Ascending aorta (tissue), 2 donors: ENCODE results near the gene IQCF6. TPM values are rescaled to one million over a fixed set of nuclear protein-coding genes. Genes with fewer than 3 reads are reported as not detected.

ENCODE experiments used
- DNase-seq, 2 donors: peaks; one replicate each; pipeline ENCODE4 v3.0.0-alpha.2; 2019; ENCODE audit warnings: low spot score in 2 of 2
- H3K27ac ChIP-seq, 2 donors: fragments of 200-600 bp; sonication (generic); one replicate each; pipeline ENCODE4 v1.5.1; 2016 to 2017; ENCODE audit warnings: mild to moderate bottlenecking in 1 of 2
- H3K27me3 ChIP-seq: fragments of 200-600 bp; sonication (generic); one replicate; pipeline ENCODE4 v1.5.1; 2017
- H3K36me3 ChIP-seq, 2 donors: fragments of 200-600 bp; sonication (generic); one replicate each; pipeline ENCODE4 v1.5.1; 2016
- H3K4me1 ChIP-seq, 2 donors: fragments of 200-600 bp; sonication (generic); one replicate each; pipeline ENCODE4 v1.5.1; 2016 to 2017; ENCODE audit warnings: mild to moderate bottlenecking in 1 of 2
- H3K4me3 ChIP-seq, 2 donors: fragments of 200-600 bp; sonication (generic); one replicate each; pipeline ENCODE4 v1.5.1; 2016 to 2017; ENCODE audit warnings: mild to moderate bottlenecking in 1 of 2
- H3K9me3 ChIP-seq, 2 donors: fragments of 200-600 bp; sonication (generic); one replicate each; pipeline ENCODE4 v1.5.1; 2016
- CTCF ChIP-seq, 3 experiments: fragments of 200-600 bp in 2 of 3; fragments of 450-650 bp in 1 of 3; sonication (generic) in 2 of 3; IDR thresholded peaks; one replicate each; pipeline ENCODE4 v1.5.1; 2016 to 2019; ENCODE audit warnings: antibody characterized with exemption in 3 of 3, mild to moderate bottlenecking in 1 of 3, moderate library complexity in 1 of 3
- intact Hi-C: fragments of 100-400 bp; cut with DNase I; formaldehyde crosslinking; loops from one replicate; pipeline ENCODE4 v1.15.1; 2023
- total RNA-seq: library from RNA; depleted of rRNA; stranded (reverse); fragments of >200 nt; gene quantifications from one replicate; pipeline ENCODE4 v1.1.0, GENCODE V29; 2016

Gene IQCF6
- total RNA-seq, result not detected

GRCh38 chr3:51779137-51779536 lies at the start of gene IQCF6:
TSS of gene IQCF6 (minus strand) at chr3:51779237. CDS start at chr3:51779224, 13 bp downstream.
- DNase-seq, result no peak
- intact Hi-C loops, result no loop called here
- no peaks in the 10 kb centered on the region for H3K27me3 ChIP-seq

GRCh38 chr3:51828297-51828696 lies 49.3 kb upstream of the IQCF6 start:
- H3K36me3 ChIP-seq, result no peaks in the 10 kb centered on the region
- no peak for TF ChIP-seq CTCF (IDR thresholded peaks at IDR 0.05)
- H3K4me3 ChIP-seq, result no peak overlapping the region
- H3K4me1 ChIP-seq, result no peaks in the 10 kb centered on the region
- DNase-seq, result no peak
- no peaks in the 10 kb centered on the region for H3K27me3 ChIP-seq
- no peak overlapping the region for H3K27ac ChIP-seq
- H3K9me3 ChIP-seq, result no peaks in the 10 kb centered on the region
- intact Hi-C loops, result no loop called here

More at GRCh38 chr3:51779137-51779536, at the start of gene IQCF6:
- H3K27ac ChIP-seq, result no peak within 1 kb of the TSS
- no peak for TF ChIP-seq CTCF (IDR thresholded peaks at IDR 0.05)
- no peaks in the 10 kb centered on the region for H3K36me3 ChIP-seq
- no peaks in the 10 kb centered on the region for H3K9me3 ChIP-seq
- H3K4me1 ChIP-seq, result no peaks in the 10 kb centered on the region
- no peak within 1 kb of the TSS for H3K4me3 ChIP-seq

- no peak overlapping the region for H3K27ac ChIP-seq
- no peak for TF ChIP-seq CTCF (IDR thresholded peaks at IDR 0.05)
- H3K4me1 ChIP-seq, result no peaks in the 10 kb centered on the region
- no peak for DNase-seq
- intact Hi-C loops, result no loop called here
- H3K4me3 ChIP-seq, result no peak overlapping the region
- H3K9me3 ChIP-seq, result no peaks in the 10 kb centered on the region
- H3K36me3 ChIP-seq, result no peaks in the 10 kb centered on the region
- H3K27me3 ChIP-seq, result peaks cover 4% of the 10 kb centered on the region
These were observed 40.8 kb upstream of the IQCF6 start for GRCh38 chr3:51819709-51820406.

GRCh38 chr3:51819151-51819550 lies 40.1 kb upstream of the IQCF6 start:
- DNase-seq, result no peak
- no peak for TF ChIP-seq CTCF (IDR thresholded peaks at IDR 0.05)

GRCh38 chr3:51817375-51817774 lies 38.3 kb upstream of the IQCF6 start:
- DNase-seq, result no peak
- Histone ChIP-seq H3K36me3 (no peaks in the 10 kb centered on the region), H3K27me3 (peaks cover 4% of the 10 kb centered on the region), H3K4me1 (no peaks in the 10 kb centered on the region), H3K4me3 (no peak overlapping the region), H3K27ac (no peak overlapping the region), H3K9me3 (no peaks in the 10 kb centered on the region)
- no peak for TF ChIP-seq CTCF (IDR thresholded peaks at IDR 0.05)
- intact Hi-C loops, result no loop called here

More at GRCh38 chr3:51819151-51819550, 40.1 kb upstream of the IQCF6 start:
- Histone ChIP-seq H3K36me3 (no peaks in the 10 kb centered on the region), H3K4me1 (no peaks in the 10 kb centered on the region), H3K9me3 (no peaks in the 10 kb centered on the region), H3K27me3 (peaks cover 4% of the 10 kb centered on the region), H3K27ac (no peak overlapping the region), H3K4me3 (no peak overlapping the region)
- intact Hi-C loops, result no loop called here
